Measurements from ENCODE around the gene SLC2A10.

Gene SLC2A10

GRCh38 chr20:46682063-46682821, 27.2 kb upstream of the SLC2A10 start:
- DNase-seq (ENCODE audit: low read depth, low spot score) = no peak

DNA sequence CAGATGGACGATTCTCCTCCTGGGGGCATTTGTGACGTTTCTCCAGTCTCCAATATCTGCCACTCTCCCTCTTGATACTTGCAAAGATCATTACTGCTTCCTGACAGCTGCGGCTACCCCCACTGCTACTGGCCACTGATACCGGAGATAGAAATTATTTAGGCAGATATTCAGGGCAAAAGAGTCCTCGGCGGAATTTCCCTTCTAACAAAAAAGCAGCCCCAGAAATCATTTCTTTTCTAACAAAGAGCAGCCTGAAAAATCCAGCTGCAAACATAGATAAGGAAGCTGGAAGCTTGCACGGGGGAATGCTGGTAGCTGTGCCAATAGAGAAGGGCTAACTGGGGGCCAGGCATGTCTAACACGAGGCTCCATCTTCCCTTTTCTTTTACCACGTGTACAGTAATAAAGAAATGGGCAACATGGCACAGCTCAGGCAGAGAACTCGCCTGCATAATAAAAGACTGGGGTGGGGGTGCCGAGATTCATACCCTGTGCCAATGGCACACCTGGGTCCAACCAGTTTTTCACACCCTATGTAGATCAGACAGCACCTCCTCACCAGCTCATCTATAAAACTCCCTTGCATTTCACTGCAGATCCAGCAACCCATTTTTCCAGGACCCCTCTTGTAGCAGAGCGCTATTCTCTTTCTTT, 26.3 kb upstream of the SLC2A10 start:
- no peak for DNase-seq (ENCODE audit: low read depth, low spot score)

- DNase-seq (ENCODE audit: low read depth, low spot score) = no peak
Observed at GRCh38 chr20:46683668-46683938, 25.8 kb upstream of the SLC2A10 start.

GRCh38 chr20:46683939-46684750, 25.3 kb upstream of the SLC2A10 start:
- DNase-seq (ENCODE audit: low read depth, low spot score) = no peak

DNA sequence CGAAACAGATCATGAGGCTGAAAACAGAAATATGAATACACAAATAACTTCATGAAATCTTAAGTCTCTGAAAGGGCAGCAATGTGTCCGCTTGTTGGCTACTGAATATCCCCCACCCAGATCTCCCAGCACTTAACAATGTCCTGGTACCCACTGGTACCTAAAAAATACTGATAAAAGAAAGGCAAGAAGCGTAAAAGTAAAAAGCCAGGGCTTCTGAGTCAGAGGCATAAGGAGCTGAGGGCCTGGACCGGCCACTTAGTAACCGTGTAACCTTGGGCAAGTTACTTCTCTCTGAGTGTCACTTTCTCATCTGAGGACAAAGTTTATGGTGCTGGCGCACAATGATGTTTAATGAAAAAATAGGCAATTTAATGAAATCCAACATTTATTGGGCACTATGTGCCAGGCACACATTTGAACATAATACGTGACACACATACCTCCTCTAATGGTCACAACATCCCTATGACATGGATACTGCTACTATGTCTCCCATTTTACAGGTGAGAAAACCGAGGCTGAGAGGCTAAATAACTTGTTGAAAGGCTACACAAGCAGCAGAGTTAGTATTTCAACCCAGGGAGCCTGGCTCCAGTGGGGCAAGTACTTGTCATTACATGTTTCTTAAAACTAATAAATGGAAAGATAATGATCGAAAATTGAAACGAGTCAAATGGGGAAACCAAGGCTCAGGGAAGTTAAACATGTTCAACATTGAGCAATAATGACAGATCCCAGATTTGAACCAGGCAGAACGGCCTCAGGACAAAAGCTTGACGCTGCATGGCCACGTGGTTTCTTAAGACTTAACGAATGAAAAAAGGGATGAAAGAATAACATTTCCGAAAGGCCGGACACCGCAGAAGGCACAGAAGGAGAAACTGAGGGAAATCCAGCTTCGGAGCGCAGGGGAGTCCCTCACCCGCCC, 21.0 kb upstream of the SLC2A10 start:
- DNase-seq (ENCODE audit: low read depth, low spot score) = no peak

GRCh38 chr20:46689082-46689753, 20.2 kb upstream of the SLC2A10 start, which contains the start of gene TP53RK:
Gene TP53RK, minus strand, starts transcription at chr20:46689444. Its CDS starts 30 bp downstream, at chr20:46689414.
- peak; percentile 99 for DNase-seq (ENCODE audit: low read depth, low spot score)

- no peak for DNase-seq (ENCODE audit: low read depth, low spot score)
Observed at GRCh38 chr20:46689754-46690085, 19.7 kb upstream of the SLC2A10 start.

- no peak for DNase-seq (ENCODE audit: low read depth, low spot score)
Observed at GRCh38 chr20:46690219-46691106, 19.0 kb upstream of the SLC2A10 start.

DNA sequence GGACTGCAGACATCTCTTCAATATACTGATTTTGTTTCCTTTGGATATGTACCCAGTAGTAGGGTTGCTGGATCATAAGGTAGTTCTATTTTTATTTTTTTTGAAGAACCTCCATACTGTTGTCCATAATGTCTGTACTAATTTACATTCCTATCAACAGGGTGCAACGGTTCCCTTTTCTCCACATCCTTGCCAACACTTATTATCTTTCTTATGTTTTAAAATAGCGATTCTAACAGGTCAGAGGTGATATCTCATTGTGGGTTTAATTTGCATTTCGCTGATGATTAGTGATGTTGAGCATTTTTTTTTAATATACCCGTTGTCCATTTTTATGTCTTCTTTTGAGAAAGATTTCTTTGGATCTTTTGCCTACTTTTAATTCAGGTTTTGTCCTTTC, 18.3 kb upstream of the SLC2A10 start:
- no peak for DNase-seq (ENCODE audit: low read depth, low spot score)

GRCh38 chr20:46694484-46694883, 15.0 kb upstream of the SLC2A10 start:
- DNase-seq (ENCODE audit: low read depth, low spot score) = no peak

GRCh38 chr20:46695892-46696291, 13.6 kb upstream of the SLC2A10 start:
- no peak for DNase-seq (ENCODE audit: low read depth, low spot score)

GRCh38 chr20:46696791-46697279, 12.6 kb upstream of the SLC2A10 start:
- no peak for DNase-seq (ENCODE audit: low read depth, low spot score)

DNA sequence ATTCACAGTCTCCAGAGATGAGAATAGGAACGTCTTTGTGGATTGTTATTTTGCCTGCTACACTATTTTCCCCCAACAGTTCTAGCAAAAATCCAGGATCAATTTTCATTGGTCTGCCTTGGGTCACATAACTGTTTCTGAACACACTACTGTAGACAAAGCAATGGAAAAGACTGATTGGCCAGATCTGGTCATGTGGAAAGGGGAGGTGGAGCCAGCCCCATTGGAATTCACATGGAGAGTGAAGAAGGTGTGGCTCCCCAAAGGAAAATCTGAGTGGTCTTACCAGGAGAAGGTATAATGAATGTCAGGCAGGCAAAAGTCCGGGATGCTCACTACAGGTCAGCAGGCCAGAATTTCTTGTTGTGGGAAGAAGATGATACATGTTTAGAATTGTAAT, 10.7 kb upstream of the SLC2A10 start:
- DNase-seq (ENCODE audit: low read depth, low spot score) = no peak

- DNase-seq (ENCODE audit: low read depth, low spot score) = no peak
Observed at GRCh38 chr20:46699651-46700359, 9.6 kb upstream of the SLC2A10 start.

DNA sequence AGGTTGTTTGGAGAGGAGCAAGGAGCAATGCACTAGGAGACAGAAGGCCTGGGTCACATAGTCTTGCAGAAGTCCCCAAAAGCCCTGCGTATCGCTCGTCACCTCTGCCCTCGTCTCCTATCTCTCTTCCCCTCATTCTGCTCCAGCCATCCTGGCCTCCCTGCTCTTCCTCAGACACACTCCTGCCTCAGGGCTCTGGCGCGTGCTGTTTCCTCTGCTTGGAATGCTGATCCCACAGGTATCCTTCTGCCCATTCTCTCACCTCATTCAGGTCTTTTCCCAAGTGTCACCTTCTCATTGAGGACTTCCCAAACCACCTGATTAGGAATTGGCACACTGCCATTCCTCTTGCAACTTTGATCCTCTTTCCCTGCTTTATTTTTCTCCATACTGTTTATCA, 9.0 kb upstream of the SLC2A10 start:
- no peak for DNase-seq (ENCODE audit: low read depth, low spot score)

DNA sequence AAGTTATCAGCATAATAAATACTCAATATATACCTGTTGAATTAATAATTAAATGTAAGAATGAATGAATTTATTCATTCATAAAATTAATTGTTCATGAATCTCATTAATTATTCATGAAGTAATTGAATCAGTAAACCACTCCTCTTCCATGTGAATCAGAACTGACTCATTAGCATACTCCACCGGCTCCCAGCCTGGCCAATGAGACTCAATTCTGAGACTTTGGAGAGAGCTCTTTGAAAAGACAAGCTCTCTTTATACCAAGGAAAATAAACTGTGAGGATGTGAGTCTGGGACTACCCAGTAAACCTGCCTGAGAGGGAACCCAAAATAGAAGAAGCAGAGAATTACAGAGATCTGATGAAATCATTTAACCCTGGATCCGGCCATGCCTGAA, 8.4 kb upstream of the SLC2A10 start:
- DNase-seq (ENCODE audit: low read depth, low spot score) = no peak

- no peak for DNase-seq (ENCODE audit: low read depth, low spot score)
Observed at GRCh38 chr20:46701556-46701955, 7.9 kb upstream of the SLC2A10 start.

DNA sequence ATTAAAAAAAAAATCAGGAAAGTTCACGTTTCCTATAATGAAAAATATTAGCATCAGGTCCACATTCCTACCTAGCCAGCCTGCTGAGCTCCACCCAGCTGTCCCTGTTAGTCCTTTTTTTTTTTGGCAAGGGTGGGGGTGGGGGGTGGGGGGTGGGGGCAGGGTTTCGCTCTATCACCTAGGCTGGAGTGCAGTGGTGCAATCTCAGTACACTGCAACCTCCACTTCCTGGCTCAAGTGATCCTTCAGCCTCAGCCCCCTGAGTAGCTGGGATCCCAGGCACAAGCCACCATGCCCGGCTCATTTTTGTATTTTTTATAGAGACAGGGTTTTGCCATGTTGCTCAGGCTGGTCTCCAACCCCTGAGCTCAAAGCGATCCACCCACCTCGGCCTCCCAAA, 7.5 kb upstream of the SLC2A10 start:
- DNase-seq (ENCODE audit: low read depth, low spot score) = no peak

- no peak for DNase-seq (ENCODE audit: low read depth, low spot score)
Observed at GRCh38 chr20:46702447-46703203, 6.8 kb upstream of the SLC2A10 start.
